GM06990 (cell line): Measurements from ENCODE around the gene CD63.
"Not testable (repeated sequence)": the region's sequence is repeated elsewhere in the genome, so short reads cannot be mapped to it uniquely, and the experiment has no call there.

ENCODE experiments used
- DNase-seq: peaks from one replicate; pipeline ENCODE4 v3.0.0-alpha.2; 2011; ENCODE audit not compliant: insufficient read length; ENCODE audit errors: extremely low read depth
- H3K27me3 ChIP-seq: replicated peaks from 2 replicates; pipeline ENCODE4 v1.6.0; 2011; ENCODE audit warnings: low read length; ENCODE audit not compliant: control insufficient read depth, insufficient read depth
- H3K36me3 ChIP-seq: 2 replicates; pipeline ENCODE4 v1.5.1; 2011; ENCODE audit warnings: low read length; ENCODE audit not compliant: control insufficient read depth, insufficient read depth
- H3K4me3 ChIP-seq: replicated peaks from 2 replicates; pipeline ENCODE4 v1.5.1; 2011; ENCODE audit warnings: low read depth, mild to moderate bottlenecking, control low read depth, low read length
- TF ChIP-seq, protein P1 (sequence below): IDR thresholded peaks from 2 replicates; pipeline ENCODE4 v1.5.1; 2011; ENCODE audit warnings: low read length, control low read depth, mild to moderate bottlenecking, inconsistent platforms; ENCODE audit not compliant: insufficient read depth, poor library complexity, severe bottlenecking

Gene CD63

GRCh38 chr12:55762646-55763045 lies 33.8 kb upstream of the CD63 start:
- no peak for DNase-seq
- no peaks in the 10 kb centered on the region for H3K27me3 ChIP-seq
- TF ChIP-seq, protein P1, sequence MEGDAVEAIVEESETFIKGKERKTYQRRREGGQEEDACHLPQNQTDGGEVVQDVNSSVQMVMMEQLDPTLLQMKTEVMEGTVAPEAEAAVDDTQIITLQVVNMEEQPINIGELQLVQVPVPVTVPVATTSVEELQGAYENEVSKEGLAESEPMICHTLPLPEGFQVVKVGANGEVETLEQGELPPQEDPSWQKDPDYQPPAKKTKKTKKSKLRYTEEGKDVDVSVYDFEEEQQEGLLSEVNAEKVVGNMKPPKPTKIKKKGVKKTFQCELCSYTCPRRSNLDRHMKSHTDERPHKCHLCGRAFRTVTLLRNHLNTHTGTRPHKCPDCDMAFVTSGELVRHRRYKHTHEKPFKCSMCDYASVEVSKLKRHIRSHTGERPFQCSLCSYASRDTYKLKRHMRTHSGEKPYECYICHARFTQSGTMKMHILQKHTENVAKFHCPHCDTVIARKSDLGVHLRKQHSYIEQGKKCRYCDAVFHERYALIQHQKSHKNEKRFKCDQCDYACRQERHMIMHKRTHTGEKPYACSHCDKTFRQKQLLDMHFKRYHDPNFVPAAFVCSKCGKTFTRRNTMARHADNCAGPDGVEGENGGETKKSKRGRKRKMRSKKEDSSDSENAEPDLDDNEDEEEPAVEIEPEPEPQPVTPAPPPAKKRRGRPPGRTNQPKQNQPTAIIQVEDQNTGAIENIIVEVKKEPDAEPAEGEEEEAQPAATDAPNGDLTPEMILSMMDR: no peak
- no peak overlapping the region for H3K4me3 ChIP-seq
- H3K36me3 ChIP-seq: peaks cover 9% of the 10 kb centered on the region

DNA sequence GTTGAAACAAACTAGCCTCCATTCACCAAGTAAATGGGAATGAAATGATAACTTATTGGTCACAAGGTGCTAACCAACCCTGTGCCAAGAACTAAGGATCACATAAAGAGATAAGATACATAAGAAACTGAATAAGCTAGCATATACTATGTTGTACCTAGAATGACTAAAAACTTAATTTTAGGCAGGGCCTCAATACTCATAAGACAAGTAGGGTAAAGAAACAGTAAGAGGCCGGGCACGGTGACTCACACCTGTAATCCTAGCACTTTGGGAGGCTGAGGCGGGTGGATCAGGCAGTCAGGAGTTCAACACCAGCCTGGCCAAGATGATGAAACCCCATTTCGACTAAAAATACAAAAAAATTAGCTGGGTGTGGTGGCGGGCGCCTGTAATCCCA lies 31.9 kb upstream of the CD63 start:
- Histone ChIP-seq H3K4me3 (no peak overlapping the region), H3K36me3 (peaks cover 8% of the 10 kb centered on the region), H3K27me3 (no peaks in the 10 kb centered on the region)
- DNase-seq: no peak
- TF ChIP-seq, protein P1: no peak

- not testable (repeated sequence) for H3K4me3 ChIP-seq, H3K27me3 ChIP-seq, DNase-seq
- H3K36me3 ChIP-seq: peaks cover 12% of the 10 kb centered on the region
These were observed 29.8 kb upstream of the CD63 start for GRCh38 chr12:55758575-55758974.

GRCh38 chr12:55757701-55758100 lies 28.9 kb upstream of the CD63 start:
- H3K27me3 ChIP-seq: no peaks in the 10 kb centered on the region
- peaks cover 12% of the 10 kb centered on the region for H3K36me3 ChIP-seq
- TF ChIP-seq, protein P1: no peak
- DNase-seq: no peak
- no peak overlapping the region for H3K4me3 ChIP-seq

DNA sequence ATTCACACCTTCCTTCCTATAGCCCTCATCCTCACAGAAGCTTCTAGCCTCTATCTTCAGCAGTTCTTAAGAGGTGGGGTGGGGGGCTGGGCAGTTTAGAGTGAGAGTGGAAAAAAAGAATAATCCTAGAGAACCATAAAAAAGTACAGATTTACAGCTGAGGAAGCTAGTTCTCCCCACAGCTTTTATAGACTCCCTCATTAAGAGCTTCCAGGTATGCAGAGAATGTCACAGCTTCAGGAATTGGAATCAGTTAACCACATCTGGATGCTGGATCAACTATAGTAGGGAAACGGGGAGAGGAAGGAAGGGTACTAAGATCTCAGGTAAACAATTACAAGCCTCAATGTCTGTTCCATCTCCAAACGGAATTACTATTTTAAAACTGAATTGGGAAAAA lies 26.4 kb upstream of the CD63 start:
- TF ChIP-seq, protein P1: no peak

GRCh38 chr12:55748230-55748993 lies 19.6 kb upstream of the CD63 start:
- TF ChIP-seq, protein P1: no peak
- Histone ChIP-seq H3K4me3 (no peak overlapping the region), H3K36me3 (peaks cover 2% of the 10 kb centered on the region), H3K27me3 (no peaks in the 10 kb centered on the region)
- DNase-seq: no peak

More for the DNA sequence above, 26.4 kb upstream of the CD63 start:
- H3K4me3 ChIP-seq: no peak overlapping the region
- H3K27me3 ChIP-seq: no peaks in the 10 kb centered on the region
- peaks cover 15% of the 10 kb centered on the region for H3K36me3 ChIP-seq
- no peak for DNase-seq
